ENCODE data around the gene UBE2E2. TPM values are rescaled to one million over a fixed set of nuclear protein-coding genes. Genes with fewer than 3 reads are reported as not detected.

UBE2E2 gene
- total RNA-seq, 2 experiments from 2014 or later: 41.1 to 48.8 TPM

DNA sequence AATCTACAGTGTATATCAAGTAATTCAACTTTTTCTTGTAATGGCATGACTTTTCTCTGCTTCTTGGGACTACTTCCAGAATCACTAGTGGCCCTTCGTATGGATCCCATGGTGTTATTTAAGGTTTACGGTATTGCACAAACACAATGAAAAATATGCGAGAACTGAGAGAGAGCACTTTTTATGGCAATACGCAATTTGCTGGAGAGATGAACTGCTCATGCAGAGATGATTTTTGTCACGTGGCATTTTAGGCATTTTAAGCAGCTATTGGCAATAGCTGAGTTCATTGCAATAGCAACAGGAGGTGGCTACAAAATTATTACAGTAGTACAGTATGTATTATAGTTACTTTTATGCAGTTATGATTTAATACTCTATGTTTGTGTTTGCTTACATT is 294.0 kb downstream of the UBE2E2 start:
- no peaks in the 10 kb centered on the region for H3K9me2 ChIP-seq (ENCODE audit: insufficient read depth, low read length)
- no peak overlapping the region for H2AFZ ChIP-seq (ENCODE audit: low read length)
- POLR2A ChIA-PET: interaction anchor here (2.7 kb wide), 1 partner anchor 23 kb away, joined by 12 read pairs; no protein-coding TSS in a partner anchor
- BruUV-seq (replicated peaks): no TSS peak
- H3K4me2 ChIP-seq (ENCODE audit: low read length): no peak overlapping the region
- H3K79me2 ChIP-seq (ENCODE audit: insufficient read depth, low read depth, low read length): no peaks in the 10 kb centered on the region
- no peaks in the 10 kb centered on the region for H3K9me3 ChIP-seq (ENCODE audit: low read length)
- TF ChIP-seq EZH2phosphoT487 (IDR thresholded peaks at IDR 0.05; ENCODE audit: borderline replicate concordance, low read depth, low read length): no peak
- TF ChIP-seq, protein P1, sequence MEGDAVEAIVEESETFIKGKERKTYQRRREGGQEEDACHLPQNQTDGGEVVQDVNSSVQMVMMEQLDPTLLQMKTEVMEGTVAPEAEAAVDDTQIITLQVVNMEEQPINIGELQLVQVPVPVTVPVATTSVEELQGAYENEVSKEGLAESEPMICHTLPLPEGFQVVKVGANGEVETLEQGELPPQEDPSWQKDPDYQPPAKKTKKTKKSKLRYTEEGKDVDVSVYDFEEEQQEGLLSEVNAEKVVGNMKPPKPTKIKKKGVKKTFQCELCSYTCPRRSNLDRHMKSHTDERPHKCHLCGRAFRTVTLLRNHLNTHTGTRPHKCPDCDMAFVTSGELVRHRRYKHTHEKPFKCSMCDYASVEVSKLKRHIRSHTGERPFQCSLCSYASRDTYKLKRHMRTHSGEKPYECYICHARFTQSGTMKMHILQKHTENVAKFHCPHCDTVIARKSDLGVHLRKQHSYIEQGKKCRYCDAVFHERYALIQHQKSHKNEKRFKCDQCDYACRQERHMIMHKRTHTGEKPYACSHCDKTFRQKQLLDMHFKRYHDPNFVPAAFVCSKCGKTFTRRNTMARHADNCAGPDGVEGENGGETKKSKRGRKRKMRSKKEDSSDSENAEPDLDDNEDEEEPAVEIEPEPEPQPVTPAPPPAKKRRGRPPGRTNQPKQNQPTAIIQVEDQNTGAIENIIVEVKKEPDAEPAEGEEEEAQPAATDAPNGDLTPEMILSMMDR (conservative IDR thresholded peaks at IDR 0.05; ENCODE audit: low read length): no peak
- H3K27ac ChIP-seq (ENCODE audit: low read depth, low read length, poor library complexity, severe bottlenecking): no peak overlapping the region
- no peak for DNase-seq (ENCODE audit: low spot score)
- no peaks in the 10 kb centered on the region for H4K20me1 ChIP-seq (ENCODE audit: insufficient read depth, low read length)
- no peaks in the 10 kb centered on the region for H3K4me1 ChIP-seq (ENCODE audit: insufficient read depth, low read length, poor library complexity, severe bottlenecking)
- CTCF ChIA-PET (ENCODE audit: unreplicated experiment): no interaction called here
- intact Hi-C loops (cut with micrococcal nuclease; ENCODE audit: unreplicated experiment): no loop called here
- no peak overlapping the region for H3K4me3 ChIP-seq (ENCODE audit: low read depth, low read length, poor library complexity, severe bottlenecking)
- H3K36me3 ChIP-seq (ENCODE audit: insufficient read depth, low read length): no peaks in the 10 kb centered on the region

GRCh38 chr3:23501201-23501802 is 298.2 kb downstream of the UBE2E2 start:
- no peak for DNase-seq (ENCODE audit: low spot score)
- no peaks in the 10 kb centered on the region for H3K9me3 ChIP-seq (ENCODE audit: low read length)
- ChIA-PET POLR2A (interaction anchor here (0.5 to 2.0 kb wide), 3 partner anchors 9 to 530 kb away, joined by 3 to 6 read pairs (median 5); no protein-coding TSS in a partner anchor), CTCF (ENCODE audit: unreplicated experiment) (no interaction called here)
- H3K4me2 ChIP-seq (ENCODE audit: low read length): no peak overlapping the region
- H3K4me1 ChIP-seq (ENCODE audit: insufficient read depth, low read length, poor library complexity, severe bottlenecking): no peaks in the 10 kb centered on the region
- BruUV-seq (replicated peaks): no TSS peak
- no peaks in the 10 kb centered on the region for H3K36me3 ChIP-seq (ENCODE audit: insufficient read depth, low read length)
- intact Hi-C loops (cut with micrococcal nuclease; ENCODE audit: unreplicated experiment): no loop called here
- no peak overlapping the region for H3K27ac ChIP-seq (ENCODE audit: low read depth, low read length, poor library complexity, severe bottlenecking)
- H3K9me2 ChIP-seq (ENCODE audit: insufficient read depth, low read length): no peaks in the 10 kb centered on the region
- no peaks in the 10 kb centered on the region for H3K79me2 ChIP-seq (ENCODE audit: insufficient read depth, low read depth, low read length)
- H3K4me3 ChIP-seq (ENCODE audit: low read depth, low read length, poor library complexity, severe bottlenecking): no peak overlapping the region
- no peak overlapping the region for H2AFZ ChIP-seq (ENCODE audit: low read length)
- TF ChIP-seq, protein P1 (conservative IDR thresholded peaks at IDR 0.05; ENCODE audit: low read length): no peak
- TF ChIP-seq EZH2phosphoT487 (IDR thresholded peaks at IDR 0.05; ENCODE audit: borderline replicate concordance, low read depth, low read length): no peak
- H4K20me1 ChIP-seq (ENCODE audit: insufficient read depth, low read length): no peaks in the 10 kb centered on the region

DNA sequence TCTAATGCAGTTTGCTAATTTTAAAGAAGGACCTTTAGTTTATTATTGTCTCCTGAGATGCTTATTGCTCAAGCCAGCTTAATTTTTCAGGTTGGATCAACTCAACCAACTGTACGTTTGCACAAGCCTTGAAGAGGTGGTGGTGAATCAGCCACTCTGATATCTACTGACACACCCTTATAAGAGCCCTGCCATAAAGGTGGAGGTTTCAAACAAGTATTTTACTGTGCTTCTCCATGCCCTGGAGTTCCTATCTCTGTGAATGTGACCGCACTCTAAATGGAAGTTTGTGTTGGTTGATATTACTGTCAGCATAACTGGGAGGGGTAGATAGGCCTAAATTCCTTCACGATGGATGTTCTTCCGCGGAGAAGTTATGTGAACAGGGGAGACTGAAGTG is 305.3 kb downstream of the UBE2E2 start:
- no peak for DNase-seq (ENCODE audit: low spot score)
- POLR2A ChIA-PET: interaction anchor here (0.8 to 2.4 kb wide), 2 partner anchors 10 to 11 kb away, joined by 3 to 7 read pairs; no protein-coding TSS in a partner anchor
- no peaks in the 10 kb centered on the region for H3K9me3 ChIP-seq (ENCODE audit: low read length)
- H3K27ac ChIP-seq (ENCODE audit: low read depth, low read length, poor library complexity, severe bottlenecking): no peak overlapping the region
- CTCF ChIA-PET (ENCODE audit: unreplicated experiment): no interaction called here
- H3K9me2 ChIP-seq (ENCODE audit: insufficient read depth, low read length): no peaks in the 10 kb centered on the region
- no peaks in the 10 kb centered on the region for H3K36me3 ChIP-seq (ENCODE audit: insufficient read depth, low read length)
- H3K4me1 ChIP-seq (ENCODE audit: insufficient read depth, low read length, poor library complexity, severe bottlenecking): no peaks in the 10 kb centered on the region
- intact Hi-C loops (cut with micrococcal nuclease; ENCODE audit: unreplicated experiment): no loop called here
- BruUV-seq (replicated peaks): no TSS peak
- H2AFZ ChIP-seq (ENCODE audit: low read length): no peak overlapping the region
- H4K20me1 ChIP-seq (ENCODE audit: insufficient read depth, low read length): no peaks in the 10 kb centered on the region
- no peaks in the 10 kb centered on the region for H3K79me2 ChIP-seq (ENCODE audit: insufficient read depth, low read depth, low read length)
- no peak overlapping the region for H3K4me2 ChIP-seq (ENCODE audit: low read length)
- TF ChIP-seq, protein P1 (conservative IDR thresholded peaks at IDR 0.05; ENCODE audit: low read length): no peak
- TF ChIP-seq EZH2phosphoT487 (IDR thresholded peaks at IDR 0.05; ENCODE audit: borderline replicate concordance, low read depth, low read length): no peak
- H3K4me3 ChIP-seq (ENCODE audit: low read depth, low read length, poor library complexity, severe bottlenecking): no peak overlapping the region

Measured in OCI-LY7 (cell line).